T-cell (primary cell): ENCODE data around the gene GP2. TPM values are rescaled to one million over a fixed set of nuclear protein-coding genes. Genes with fewer than 3 reads are reported as not detected.
"Not testable (repeated sequence)": the region's sequence is repeated elsewhere in the genome, so short reads cannot be mapped to it uniquely, and the experiment has no call there.

Experiments used
- ATAC-seq, 4 experiments: fragments of 200-7000 bp in 3 of 4; fragments of 150-1000 bp in 1 of 4; cut with Tn5 transposase; replicated peaks in 1 of 4; 1 replicate in 3 of 4; 2 replicates in 1 of 4; pipeline ENCODE4 v1.10.0; 2021; ENCODE audit warnings: moderate library complexity in 3 of 4, mild to moderate bottlenecking in 2 of 4, moderate number of reproducible peaks in 1 of 4
- CTCF ChIA-PET, 2 donors: fragments of 300-600 bp; sonication (Branson Sonifier 250); formaldehyde crosslinking; loops; one replicate each; lab custom pipeline; 2022; ENCODE audit warnings: antibody characterized with exemption in 2 of 2; lab: Charles Lee
- POLR2A ChIA-PET, 2 donors: fragments of 300-600 bp; sonication (Branson Sonifier 250); formaldehyde crosslinking; loops; one replicate each; lab custom pipeline; 2022; ENCODE audit warnings: antibody characterized with exemption in 2 of 2; lab: Charles Lee
- DNase-seq, 35 experiments: peaks; one replicate each; pipeline versions ENCODE4 v3.0.0 to v3.0.0-alpha.2; 2013 to 2023
- H3K27ac ChIP-seq: one replicate; pipeline ENCODE4 v1.5.1; 2013; ENCODE audit warnings: low read length
- H3K27me3 ChIP-seq, 2 experiments: replicated peaks in 1 of 2; 1 replicate in 1 of 2; 2 replicates in 1 of 2; pipeline versions ENCODE4 v1.6.1 to v1.7.0; 2013; ENCODE audit warnings: low read length in 1 of 2, mixed read lengths in 1 of 2; ENCODE audit not compliant: control insufficient read depth in 2 of 2, insufficient read depth in 2 of 2; ENCODE audit errors: extremely low read depth in 1 of 2
- H3K36me3 ChIP-seq, 2 donors: 1 replicate in 1 of 2; 2 replicates in 1 of 2; pipeline versions ENCODE4 v1.6.1 to v1.7.0; 2013; ENCODE audit warnings: low read length in 1 of 2; ENCODE audit not compliant: control insufficient read depth in 2 of 2, insufficient read depth in 1 of 2; ENCODE audit errors: extremely low read depth in 1 of 2
- H3K4me1 ChIP-seq, 2 experiments: 1 replicate in 1 of 2; 2 replicates in 1 of 2; pipeline versions ENCODE4 v1.6.1 to v1.7.0; 2013; ENCODE audit warnings: low read length in 2 of 2, mixed read lengths in 1 of 2; ENCODE audit not compliant: insufficient read depth in 2 of 2, control insufficient read depth in 1 of 2; ENCODE audit errors: extremely low read depth in 1 of 2
- H3K4me3 ChIP-seq, 2 donors: 1 replicate in 1 of 2; 2 replicates in 1 of 2; pipeline versions ENCODE4 v1.5.1 to v1.7.0; 2013; ENCODE audit warnings: mild to moderate bottlenecking in 2 of 2, low read length in 1 of 2, moderate library complexity in 1 of 2; ENCODE audit not compliant: control insufficient read depth in 1 of 2; ENCODE audit errors: extremely low read depth in 1 of 2
- H3K9me3 ChIP-seq: 2 replicates; pipeline ENCODE4 v1.7.0; 2013
- H3K27ac Mint-ChIP-seq, 2 donors: one replicate each; pipeline ENCODE4 v1.8.0; 2020 to 2021; ENCODE audit warnings: mild to moderate bottlenecking in 2 of 2, mixed read lengths in 2 of 2
- H3K27me3 Mint-ChIP-seq, 2 donors: one replicate each; pipeline ENCODE4 v1.8.0; 2021 to 2022; ENCODE audit warnings: mixed read lengths in 2 of 2
- H3K36me3 Mint-ChIP-seq: one replicate; pipeline ENCODE4 v1.8.0; 2021; ENCODE audit warnings: mixed read lengths
- H3K4me1 Mint-ChIP-seq, 3 donors: one replicate each; pipeline ENCODE4 v1.8.0; 2020 to 2022; ENCODE audit warnings: mixed read lengths in 3 of 3, mild to moderate bottlenecking in 1 of 3
- H3K4me3 Mint-ChIP-seq, 3 donors: one replicate each; pipeline ENCODE4 v1.8.0; 2020 to 2022; ENCODE audit warnings: mild to moderate bottlenecking in 3 of 3, mixed read lengths in 3 of 3, moderate library complexity in 3 of 3
- H3K9me3 Mint-ChIP-seq, 3 donors: one replicate each; pipeline ENCODE4 v1.8.0; 2020 to 2022; ENCODE audit warnings: mixed read lengths in 3 of 3
- WGBS: methylation state at CpG from one replicate; pipeline ENCODE4 v1.1.5; 2013; ENCODE audit warnings: missing lambda C conversion rate; ENCODE audit not compliant: insufficient coverage; 5-methylcytosine and 5-hydroxymethylcytosine counted together
- total RNA-seq, 35 experiments: library from RNA in 6 of 35; stranded (reverse) in 6 of 35; fragments of 120-200 nt in 1 of 35; gene quantifications; one replicate each; pipeline versions ENCODE4 v1.2.1 to v1.2.4 and lab custom pipeline; 2013 to 2026

GP2 gene
- total RNA-seq, 5 donors from 2014 or later (not counting 1 experiment from before 2014, with no cell fraction given): 12.0 to 13.3 (median 12.1) TPM; not detected in 2

DNA sequence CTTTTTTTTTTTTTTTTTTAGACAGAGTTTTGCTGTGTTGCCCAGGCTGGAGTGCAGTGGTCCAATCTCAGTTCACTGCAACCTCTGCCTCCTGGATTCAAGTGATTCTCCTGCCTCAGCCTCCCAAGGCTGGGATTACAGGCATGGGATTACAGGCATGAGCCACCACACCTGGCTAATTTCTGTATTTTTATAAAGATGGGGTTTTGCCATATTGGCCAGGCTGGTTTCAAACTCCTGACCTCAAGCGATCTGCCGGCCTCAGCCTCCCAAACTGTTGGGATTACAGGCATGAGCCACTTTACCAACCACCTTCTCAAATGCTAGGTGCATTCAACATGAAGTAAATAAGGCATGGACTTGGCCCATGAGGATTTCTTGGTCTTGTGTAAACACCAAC, 6.3 kb downstream of the GP2 start:
- H3K27ac ChIP-seq, H3K4me3 Mint-ChIP-seq, H3K4me3 ChIP-seq, POLR2A ChIA-PET, H3K27me3 ChIP-seq, H3K9me3 ChIP-seq, H3K36me3 ChIP-seq, H3K27me3 Mint-ChIP-seq, ATAC-seq, H3K4me1 ChIP-seq, H3K4me1 Mint-ChIP-seq, H3K27ac Mint-ChIP-seq, DNase-seq, H3K36me3 Mint-ChIP-seq, H3K9me3 Mint-ChIP-seq, CTCF ChIA-PET: not testable (repeated sequence)
- WGBS: no CpG with 5 or more reads among the region's 2 CpGs

DNA sequence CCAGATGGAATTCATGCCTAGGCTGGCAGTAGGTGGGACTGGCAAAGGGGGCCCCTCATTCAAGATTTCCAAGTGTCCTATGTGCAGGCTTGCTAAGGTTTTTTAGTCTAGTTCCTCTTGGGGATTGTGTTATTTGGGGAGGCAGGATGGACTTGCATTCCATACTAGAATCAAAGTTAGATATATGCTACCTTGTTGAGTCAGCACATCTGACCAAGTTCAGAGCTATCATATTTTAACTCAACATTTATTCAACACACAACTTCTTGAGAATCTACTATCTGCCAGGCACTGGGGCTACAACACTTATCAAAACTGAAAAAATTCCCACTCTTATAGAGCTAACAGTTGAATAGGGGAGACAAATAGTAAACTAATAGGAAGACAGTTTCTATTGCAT, 6.7 kb downstream of the GP2 start:
- ChIA-PET CTCF (no interaction called here), POLR2A (no interaction called here)
- no peak overlapping the region for H3K4me3 ChIP-seq
- Mint-ChIP-seq H3K27me3 (peaks cover 2 to 3% of the 10 kb centered on the region in 2 donors), H3K27ac (no peak overlapping the region), H3K4me1 (no peaks in the 10 kb centered on the region), H3K4me3 (no peak overlapping the region), H3K9me3 (no peaks in the 10 kb centered on the region), H3K36me3 (no peaks in the 10 kb centered on the region)
- H3K27ac ChIP-seq: no peak overlapping the region
- ATAC-seq (no peak), DNase-seq (no peak)
- no peaks in the 10 kb centered on the region for H3K36me3 ChIP-seq
- H3K4me1 ChIP-seq: no peaks in the 10 kb centered on the region
- H3K9me3 ChIP-seq: no peaks in the 10 kb centered on the region
- peaks cover 0 to 6% of the 10 kb centered on the region in 2 experiments for H3K27me3 ChIP-seq

DNA sequence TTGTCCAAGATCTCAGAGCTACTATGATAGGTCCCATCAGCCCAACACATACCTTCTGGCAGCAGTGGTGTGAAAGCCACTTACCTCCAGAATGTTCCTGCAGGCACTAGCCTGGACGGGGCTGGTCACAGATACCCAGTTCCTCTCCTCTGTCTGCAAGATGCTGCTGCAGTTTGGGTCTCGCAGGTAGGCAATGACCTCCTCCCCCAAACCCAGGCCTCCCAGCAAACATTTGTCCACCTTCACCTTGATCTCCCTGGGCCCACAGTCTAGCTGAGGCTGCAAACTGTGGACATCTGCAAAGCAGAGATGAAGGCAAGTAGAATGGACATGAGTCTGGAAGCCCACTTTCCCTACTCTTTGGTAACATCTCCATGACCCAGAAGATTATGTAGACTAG, 7.1 kb downstream of the GP2 start:
- Histone ChIP-seq H3K9me3 (no peaks in the 10 kb centered on the region), H3K36me3 (no peaks in the 10 kb centered on the region), H3K4me1 (no peaks in the 10 kb centered on the region), H3K4me3 (no peak overlapping the region), H3K27me3 (peaks cover 0 to 6% of the 10 kb centered on the region in 2 experiments), H3K27ac (no peak overlapping the region)
- WGBS: 68% methylated on average over 2 of the region's 2 CpGs
- Mint-ChIP-seq H3K27ac (no peak overlapping the region), H3K36me3 (no peaks in the 10 kb centered on the region), H3K27me3 (peaks cover 2 to 3% of the 10 kb centered on the region in 2 donors), H3K4me1 (no peaks in the 10 kb centered on the region), H3K4me3 (no peak overlapping the region), H3K9me3 (no peaks in the 10 kb centered on the region)
- POLR2A ChIA-PET: no interaction called here
- ATAC-seq: no peak
- CTCF ChIA-PET: no interaction called here
- DNase-seq: no peak

DNA sequence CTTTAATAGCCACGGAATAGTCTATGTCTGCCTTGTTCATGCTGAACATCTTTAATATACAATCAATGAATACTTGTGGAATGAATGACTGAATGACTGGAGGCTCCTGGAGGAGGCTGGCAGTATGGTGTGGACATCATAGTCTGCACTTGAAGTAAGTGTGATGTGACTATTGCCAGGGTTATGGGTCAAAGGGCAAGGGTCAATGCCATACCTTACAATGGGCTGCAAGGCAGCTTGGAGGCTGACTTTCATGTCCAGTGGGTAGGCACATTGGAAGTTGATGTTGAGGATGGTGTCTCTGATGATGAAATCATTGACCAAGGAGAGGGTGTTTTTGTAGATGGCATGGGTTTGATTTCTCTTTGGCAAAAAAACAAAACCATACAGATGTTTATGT, 7.9 kb downstream of the GP2 start:
- H3K36me3 ChIP-seq: no peaks in the 10 kb centered on the region
- ATAC-seq (no peak), DNase-seq (no peak)
- H3K27ac Mint-ChIP-seq: no peak overlapping the region
- H3K27me3 ChIP-seq: peaks cover 0 to 6% of the 10 kb centered on the region in 2 experiments
- no peaks in the 10 kb centered on the region for H3K4me1 ChIP-seq
- H3K27me3 Mint-ChIP-seq: peaks cover 2 to 3% of the 10 kb centered on the region in 2 donors
- no peaks in the 10 kb centered on the region for H3K4me1 Mint-ChIP-seq
- H3K9me3 Mint-ChIP-seq: no peaks in the 10 kb centered on the region
- H3K4me3 ChIP-seq: no peak overlapping the region
- H3K36me3 Mint-ChIP-seq: no peaks in the 10 kb centered on the region
- no peak overlapping the region for H3K4me3 Mint-ChIP-seq
- POLR2A ChIA-PET: no interaction called here
- WGBS: no CpG with 5 or more reads among the region's 1 CpG
- no peaks in the 10 kb centered on the region for H3K9me3 ChIP-seq
- H3K27ac ChIP-seq: no peak overlapping the region
- CTCF ChIA-PET: no interaction called here

DNA sequence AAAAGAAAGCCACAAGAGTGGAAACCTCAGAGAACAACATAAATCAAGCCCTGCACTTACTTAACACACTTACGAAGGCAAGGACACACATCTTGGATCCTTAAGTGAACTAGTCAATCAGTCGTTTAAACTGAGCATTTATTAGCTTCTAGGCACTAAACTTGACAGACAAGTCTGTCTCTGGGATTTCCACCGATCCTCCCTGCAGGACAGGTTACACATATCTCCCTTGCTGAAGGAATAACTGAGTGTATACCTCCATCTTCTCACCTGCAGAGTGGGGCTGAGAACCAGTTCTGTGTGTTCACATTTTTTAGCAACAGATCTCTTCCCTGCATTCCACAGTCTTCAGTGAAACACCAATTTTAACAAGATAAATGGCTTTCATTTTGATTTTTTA, 8.9 kb downstream of the GP2 start:
- no peak overlapping the region for H3K4me3 ChIP-seq
- Mint-ChIP-seq H3K4me3 (no peak overlapping the region), H3K27ac (no peak overlapping the region), H3K36me3 (no peaks in the 10 kb centered on the region), H3K9me3 (peaks cover 0 to under 1% (median 0%) of the 10 kb centered on the region in 3 donors), H3K27me3 (peaks cover 2 to 3% of the 10 kb centered on the region in 2 donors), H3K4me1 (no peaks in the 10 kb centered on the region)
- DNase-seq: no peak
- H3K36me3 ChIP-seq: no peaks in the 10 kb centered on the region
- 43% methylated on average over 2 of the region's 3 CpGs for WGBS
- no peak overlapping the region for H3K27ac ChIP-seq
- ChIA-PET CTCF (no interaction called here), POLR2A (no interaction called here)
- ATAC-seq: no peak
- H3K9me3 ChIP-seq: no peaks in the 10 kb centered on the region
- H3K27me3 ChIP-seq: no peaks in the 10 kb centered on the region
- no peaks in the 10 kb centered on the region for H3K4me1 ChIP-seq

DNA sequence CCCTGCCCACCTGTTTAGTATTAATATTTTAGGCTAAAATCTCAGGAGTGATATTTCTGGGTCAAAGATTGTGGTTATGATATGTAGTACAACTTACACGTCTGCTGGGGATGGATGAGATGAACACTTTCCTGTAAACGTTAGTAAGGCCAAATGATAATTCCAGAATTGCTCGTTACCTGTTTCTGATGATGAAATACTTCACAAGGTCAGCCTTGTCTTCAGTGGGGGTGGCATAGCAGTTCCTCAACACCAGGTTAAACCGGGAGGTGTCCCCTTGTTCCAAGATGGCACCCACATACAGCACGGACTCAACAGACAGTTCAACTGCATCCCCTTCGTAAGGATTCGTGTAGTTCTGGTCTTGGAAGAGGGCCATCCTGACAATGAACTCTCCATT, 9.3 kb downstream of the GP2 start:
- ChIA-PET CTCF (no interaction called here), POLR2A (no interaction called here)
- Histone ChIP-seq H3K4me1 (no peaks in the 10 kb centered on the region), H3K4me3 (no peak overlapping the region), H3K36me3 (no peaks in the 10 kb centered on the region), H3K9me3 (no peaks in the 10 kb centered on the region), H3K27me3 (no peaks in the 10 kb centered on the region), H3K27ac (no peak overlapping the region)
- 65% methylated on average over 3 of the region's 7 CpGs for WGBS
- Mint-ChIP-seq H3K27me3 (peaks cover 2 to 3% of the 10 kb centered on the region in 2 donors), H3K4me1 (no peaks in the 10 kb centered on the region), H3K9me3 (peaks cover 0 to 4% (median 0%) of the 10 kb centered on the region in 3 donors), H3K4me3 (no peak overlapping the region), H3K27ac (no peak overlapping the region), H3K36me3 (no peaks in the 10 kb centered on the region)
- ATAC-seq (no peak), DNase-seq (no peak)

GRCh38 chr16:20317117-20317516, 10.2 kb downstream of the GP2 start:
- Histone ChIP-seq H3K36me3 (no peaks in the 10 kb centered on the region), H3K27me3 (no peaks in the 10 kb centered on the region), H3K9me3 (no peaks in the 10 kb centered on the region), H3K27ac (no peak overlapping the region), H3K4me3 (no peak overlapping the region), H3K4me1 (no peaks in the 10 kb centered on the region)
- Mint-ChIP-seq H3K27ac (no peak overlapping the region), H3K36me3 (no peaks in the 10 kb centered on the region), H3K27me3 (peaks cover 2 to 3% of the 10 kb centered on the region in 2 donors), H3K9me3 (peaks cover 0 to 5% (median 0%) of the 10 kb centered on the region in 3 donors), H3K4me3 (no peak overlapping the region), H3K4me1 (no peaks in the 10 kb centered on the region)
- DNase-seq (no peak), ATAC-seq (no peak)
- CTCF ChIA-PET: no interaction called here
- POLR2A ChIA-PET: no interaction called here
- no CpG with 5 or more reads among the region's 8 CpGs for WGBS
